GM19395 (cell line): Measurements from ENCODE around the gene DNPEP.
"Not testable (repeated sequence)": the region's sequence is repeated elsewhere in the genome, so short reads cannot be mapped to it uniquely, and the experiment has no call there.

ENCODE experiments used
- ATAC-seq: cut with Tn5 transposase; IDR thresholded peaks from one replicate; pipeline ENCODE4 v1.9.1; 2021; ENCODE audit warnings: mild to moderate bottlenecking, moderate library complexity; ENCODE audit not compliant: unreplicated experiment

DNPEP gene

DNA sequence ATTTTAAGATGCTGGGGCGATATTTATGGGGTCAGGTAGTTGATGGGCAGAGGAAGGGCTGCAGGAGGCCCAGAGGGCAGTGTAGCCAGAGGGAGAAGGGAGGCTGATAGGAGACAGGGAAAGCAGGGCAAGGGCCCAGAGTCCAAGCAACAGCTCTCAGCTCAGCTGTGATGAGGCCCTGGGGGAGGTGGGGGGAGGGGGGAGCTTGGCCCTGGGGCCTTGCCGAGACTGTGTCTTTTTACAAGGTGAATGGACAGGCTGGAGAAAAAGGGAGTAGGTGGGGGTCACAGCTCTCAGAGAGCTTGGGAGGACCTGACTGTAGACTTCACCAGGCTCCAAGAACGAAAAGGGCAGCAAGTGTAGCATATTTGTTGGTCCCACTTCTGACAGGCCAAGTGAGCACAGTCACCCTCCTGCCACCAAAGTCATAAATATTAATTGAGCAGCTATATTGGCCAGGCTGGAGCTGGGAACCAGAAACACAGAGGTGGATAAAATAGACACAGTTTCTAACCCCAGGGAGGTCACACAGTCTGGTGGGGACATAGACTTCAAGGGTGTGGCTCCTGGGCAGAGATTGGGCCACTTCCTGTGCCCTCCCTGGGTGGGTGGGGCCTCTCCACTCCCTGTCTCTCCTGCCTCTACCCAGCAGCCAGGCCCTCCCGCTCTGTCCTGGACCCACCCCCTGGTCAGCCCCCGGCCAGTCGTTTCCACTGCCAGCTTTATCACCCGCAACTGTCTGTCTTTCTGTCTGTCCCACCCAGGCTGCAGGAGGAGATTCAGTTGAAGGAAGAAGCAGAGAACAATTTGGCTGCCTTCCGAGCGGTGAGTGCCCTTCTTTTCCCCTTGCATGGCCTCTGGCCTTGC lies 31.9 kb upstream of the DNPEP start:
- ATAC-seq: no peak

DNA sequence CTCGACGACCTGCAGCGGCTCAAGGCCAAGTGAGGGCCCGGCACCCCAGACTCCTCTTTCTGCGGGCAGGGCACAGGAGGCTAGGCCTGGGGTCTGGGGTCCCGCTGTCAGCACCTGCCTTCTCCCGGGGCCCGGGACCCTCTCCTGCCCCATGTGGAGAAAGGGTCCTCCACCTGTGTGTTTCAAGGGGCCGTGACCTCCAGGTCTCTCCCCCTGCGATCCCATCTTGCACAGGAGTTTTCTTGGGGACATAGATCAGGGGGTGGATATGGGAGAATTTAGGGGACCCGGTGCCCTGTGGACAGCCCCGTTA lies 31.3 kb upstream of the DNPEP start:
- no peak for ATAC-seq

DNA sequence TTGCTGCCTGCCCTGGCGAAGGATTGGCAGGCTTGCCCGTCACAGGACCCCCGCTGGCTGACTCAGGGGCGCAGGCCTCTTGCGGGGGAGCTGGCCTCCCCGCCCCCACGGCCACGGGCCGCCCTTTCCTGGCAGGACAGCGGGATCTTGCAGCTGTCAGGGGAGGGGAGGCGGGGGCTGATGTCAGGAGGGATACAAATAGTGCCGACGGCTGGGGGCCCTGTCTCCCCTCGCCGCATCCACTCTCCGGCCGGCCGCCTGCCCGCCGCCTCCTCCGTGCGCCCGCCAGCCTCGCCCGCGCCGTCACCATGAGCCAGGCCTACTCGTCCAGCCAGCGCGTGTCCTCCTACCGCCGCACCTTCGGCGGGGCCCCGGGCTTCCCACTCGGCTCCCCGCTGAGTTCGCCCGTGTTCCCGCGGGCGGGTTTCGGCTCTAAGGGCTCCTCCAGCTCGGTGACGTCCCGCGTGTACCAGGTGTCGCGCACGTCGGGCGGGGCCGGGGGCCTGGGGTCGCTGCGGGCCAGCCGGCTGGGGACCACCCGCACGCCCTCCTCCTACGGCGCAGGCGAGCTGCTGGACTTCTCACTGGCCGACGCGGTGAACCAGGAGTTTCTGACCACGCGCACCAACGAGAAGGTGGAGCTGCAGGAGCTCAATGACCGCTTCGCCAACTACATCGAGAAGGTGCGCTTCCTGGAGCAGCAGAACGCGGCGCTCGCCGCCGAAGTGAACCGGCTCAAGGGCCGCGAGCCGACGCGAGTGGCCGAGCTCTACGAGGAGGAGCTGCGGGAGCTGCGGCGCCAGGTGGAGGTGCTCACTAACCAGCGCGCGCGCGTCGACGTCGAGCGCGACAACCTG lies 30.7 kb upstream of the DNPEP start, which contains the start of gene DES:
Gene DES, plus strand, starts transcription at position 223 of the 857 bp plus-strand sequence. Its CDS starts 86 bp downstream, at position 309.
- ATAC-seq: no peak

DNA sequence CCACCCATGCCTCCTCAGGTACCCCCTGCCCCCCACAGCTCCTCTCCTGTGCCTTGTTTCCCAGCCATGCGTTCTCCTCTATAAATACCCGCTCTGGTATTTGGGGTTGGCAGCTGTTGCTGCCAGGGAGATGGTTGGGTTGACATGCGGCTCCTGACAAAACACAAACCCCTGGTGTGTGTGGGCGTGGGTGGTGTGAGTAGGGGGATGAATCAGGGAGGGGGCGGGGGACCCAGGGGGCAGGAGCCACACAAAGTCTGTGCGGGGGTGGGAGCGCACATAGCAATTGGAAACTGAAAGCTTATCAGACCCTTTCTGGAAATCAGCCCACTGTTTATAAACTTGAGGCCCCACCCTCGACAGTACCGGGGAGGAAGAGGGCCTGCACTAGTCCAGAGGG lies 29.7 kb upstream of the DNPEP start:
- ATAC-seq: no peak

DNA sequence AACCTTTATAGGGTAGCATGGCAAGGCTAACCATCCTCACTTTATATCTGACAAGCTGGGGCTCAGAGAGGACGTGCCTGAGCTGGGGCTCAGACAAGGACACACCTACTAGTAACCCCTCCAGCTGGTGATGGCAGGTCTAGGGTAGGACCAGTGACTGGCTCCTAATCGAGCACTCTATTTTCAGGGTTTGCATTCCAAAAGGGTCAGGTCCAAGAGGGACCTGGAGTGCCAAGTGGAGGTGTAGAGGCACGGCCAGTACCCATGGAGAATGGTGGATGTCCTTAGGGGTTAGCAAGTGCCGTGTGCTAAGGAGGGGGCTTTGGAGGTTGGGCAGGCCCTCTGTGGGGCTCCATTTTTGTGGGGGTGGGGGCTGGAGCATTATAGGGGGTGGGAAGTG lies 29.2 kb upstream of the DNPEP start:
- no peak for ATAC-seq

DNA sequence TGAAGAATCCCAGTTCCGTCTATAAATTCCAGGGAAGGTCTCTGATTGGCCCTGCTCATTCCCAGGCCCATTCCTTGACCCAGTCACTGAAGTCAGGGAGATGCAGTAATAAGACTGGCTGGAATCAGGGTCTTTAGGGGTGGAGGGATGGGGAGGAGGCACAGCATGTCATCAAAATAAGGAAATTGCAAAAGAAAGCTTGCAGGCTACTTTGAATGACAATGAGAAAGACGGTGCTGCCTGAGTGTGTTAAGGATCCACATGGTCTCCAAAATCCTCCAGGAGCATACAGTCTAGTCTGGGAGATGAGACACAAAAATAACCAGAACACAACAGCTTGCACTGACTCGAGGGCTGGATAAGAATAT lies 28.5 kb upstream of the DNPEP start:
- ATAC-seq: no peak

DNA sequence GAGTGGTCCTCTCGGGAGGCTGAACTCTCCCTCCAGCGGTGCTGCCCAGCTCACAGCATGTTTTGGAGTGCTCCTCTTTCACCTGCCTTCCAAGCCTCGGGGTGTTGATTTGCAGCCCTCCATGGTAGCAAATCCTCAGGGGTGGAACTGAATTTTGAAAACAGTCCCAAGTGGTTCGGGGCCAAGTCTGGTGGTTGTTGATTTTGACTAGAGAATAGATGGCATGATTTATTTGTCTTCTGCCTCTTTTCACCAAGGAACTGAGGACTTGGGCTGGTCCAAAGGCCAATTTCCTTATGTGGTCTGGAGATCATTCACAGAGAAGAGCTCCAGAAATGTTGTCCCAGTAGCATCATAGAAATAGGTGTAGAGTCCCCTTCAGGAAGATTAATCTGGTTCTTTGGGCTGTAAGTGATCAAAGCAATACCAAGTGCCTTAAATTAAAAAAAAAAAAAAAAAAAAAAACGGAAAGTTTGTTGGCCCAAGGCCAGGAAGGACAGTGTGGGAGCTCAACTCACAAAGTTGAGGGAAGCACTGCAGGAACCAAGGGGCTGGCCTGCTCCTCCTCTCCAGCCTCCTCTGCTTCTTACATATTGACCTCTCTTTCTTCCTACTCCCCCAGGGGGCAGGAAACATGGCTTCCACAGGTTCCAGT lies 28.0 kb upstream of the DNPEP start:
- ATAC-seq: no peak

DNA sequence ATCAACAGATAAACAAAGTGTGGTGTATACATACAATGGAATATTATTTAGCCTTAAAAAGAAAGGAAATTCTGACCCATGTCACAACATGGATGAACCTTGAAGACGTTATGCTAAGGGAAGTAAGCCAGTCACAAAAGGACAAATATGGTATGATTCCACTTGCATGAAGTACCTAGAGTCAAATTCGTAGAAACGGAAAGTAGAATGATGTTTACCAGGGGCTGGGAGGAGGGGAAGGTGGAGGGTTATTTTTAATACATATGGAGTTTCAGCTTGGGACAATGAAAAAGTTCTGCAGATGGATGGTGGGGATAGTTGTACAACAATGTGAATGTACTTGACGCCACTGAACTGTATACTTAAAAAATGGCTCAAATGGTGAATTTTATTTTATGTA lies 27.1 kb upstream of the DNPEP start:
- ATAC-seq: no peak

DNA sequence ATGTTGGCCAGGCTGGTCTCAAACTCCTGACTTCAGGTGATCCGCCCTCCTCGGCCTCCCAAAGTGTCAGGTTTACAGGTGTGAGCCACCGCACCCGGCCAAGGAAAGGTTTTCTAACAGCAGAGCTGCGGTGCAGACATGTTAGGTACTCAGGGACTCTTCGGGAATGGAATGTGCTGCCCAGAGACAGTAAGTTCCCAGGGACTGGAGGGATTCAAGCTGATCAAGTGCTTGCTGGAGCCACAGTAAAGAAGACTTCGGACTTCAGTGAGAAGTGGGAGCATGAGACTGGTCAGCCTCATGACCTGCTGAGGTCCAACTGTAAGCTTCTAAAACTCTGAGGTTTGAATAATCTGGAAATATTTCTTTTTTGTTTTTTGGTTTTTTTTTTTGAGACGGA lies 22.7 kb upstream of the DNPEP start:
- no peak for ATAC-seq

DNA sequence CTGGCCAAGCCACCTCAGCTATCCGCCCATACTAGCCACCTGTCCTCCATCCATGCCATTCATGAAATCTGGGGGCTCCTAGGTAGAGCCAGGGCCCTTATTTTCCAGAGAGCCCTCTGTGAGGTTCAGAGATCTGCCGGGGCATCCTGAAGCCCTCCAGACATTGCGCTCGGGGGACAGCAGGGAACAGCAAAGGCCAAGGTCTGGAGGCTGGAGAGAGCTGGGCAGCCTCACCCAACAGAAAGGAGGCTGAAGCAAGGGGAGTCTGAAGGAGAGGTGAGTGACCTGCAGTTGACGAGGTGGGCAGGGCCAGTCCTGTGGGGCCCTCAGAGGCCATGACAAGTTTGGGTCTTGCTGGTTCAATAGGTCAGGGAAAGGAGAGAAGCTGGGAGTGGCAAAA lies 21.9 kb upstream of the DNPEP start:
- no peak for ATAC-seq

DNA sequence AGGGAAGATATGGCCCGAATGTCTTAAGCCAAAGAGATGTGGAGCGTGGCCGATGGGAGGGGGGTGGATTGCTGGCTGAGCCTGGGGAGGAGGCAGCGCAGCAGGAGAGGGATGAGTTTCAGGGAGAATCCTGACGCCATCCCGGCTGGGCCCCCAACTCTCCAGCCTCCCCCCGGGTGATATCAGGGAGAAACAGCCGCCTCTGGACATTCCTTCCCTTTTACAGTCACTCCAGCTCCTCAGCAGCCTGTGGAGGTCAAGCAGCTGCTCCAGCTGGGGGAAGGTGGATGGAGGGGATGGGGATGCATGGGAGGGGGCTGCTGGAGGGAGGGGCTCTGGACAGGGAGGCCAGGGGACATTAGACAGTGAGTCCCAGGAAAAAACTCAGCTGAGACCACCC lies 20.9 kb upstream of the DNPEP start:
- ATAC-seq: no peak

DNA sequence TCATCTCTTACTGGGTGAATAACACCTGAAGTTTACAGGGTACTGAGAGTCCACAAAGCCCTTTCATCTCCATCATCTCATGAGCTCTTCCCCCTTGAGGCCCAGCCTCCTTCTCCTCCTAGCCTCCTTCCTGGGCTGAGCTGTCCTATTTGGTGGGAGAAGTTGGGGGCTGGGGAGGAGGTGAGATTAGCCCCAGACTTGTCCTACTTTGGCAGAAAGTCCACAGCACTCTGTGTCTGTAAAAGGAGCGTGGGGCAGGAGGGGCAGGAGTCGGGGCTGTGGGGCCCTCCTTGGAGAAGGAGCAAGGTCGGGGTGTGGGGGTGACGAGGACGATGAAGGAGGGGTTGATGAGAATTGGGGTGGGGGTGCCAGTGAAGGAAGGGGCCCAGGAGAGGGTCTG lies 20.5 kb upstream of the DNPEP start:
- no peak for ATAC-seq

DNA sequence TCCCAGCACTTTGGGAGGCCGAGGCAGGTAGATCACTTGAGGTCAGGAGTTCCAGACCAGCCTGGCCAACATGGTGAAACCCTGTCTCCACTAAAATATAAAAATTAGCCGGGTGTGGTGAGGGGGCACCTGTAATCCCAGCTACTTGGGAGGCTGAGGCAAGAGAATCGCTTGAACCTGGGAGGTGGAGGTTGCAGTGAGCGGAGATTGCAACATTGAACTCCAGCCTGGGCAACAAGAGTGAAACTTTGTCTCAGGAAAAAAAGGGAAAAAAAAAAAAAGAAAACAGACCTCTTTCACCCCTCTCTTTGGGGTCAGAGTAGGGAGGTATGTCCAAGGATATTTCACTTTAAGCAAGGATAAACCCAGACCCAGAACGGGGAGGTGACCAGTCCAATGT lies 19.6 kb upstream of the DNPEP start:
- not testable (repeated sequence) for ATAC-seq

DNA sequence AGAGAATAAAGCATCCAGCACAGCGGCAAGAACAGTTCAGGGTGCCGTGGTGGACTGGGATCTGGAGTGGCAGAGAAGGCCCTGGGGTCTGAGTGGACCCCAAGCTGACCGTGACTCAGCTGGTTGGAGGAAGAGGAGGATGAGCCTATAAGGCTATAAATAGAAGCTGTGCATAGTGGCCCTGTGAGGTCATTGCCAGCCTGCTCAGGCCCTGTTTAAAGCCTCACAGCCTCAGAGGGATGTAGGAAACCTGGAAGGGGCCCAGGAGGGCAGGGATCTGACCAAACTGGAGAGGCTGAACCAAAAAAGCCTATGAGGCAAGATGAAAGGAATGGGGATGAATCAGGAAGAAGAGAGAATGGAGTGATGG lies 19.1 kb upstream of the DNPEP start:
- ATAC-seq: no peak

DNA sequence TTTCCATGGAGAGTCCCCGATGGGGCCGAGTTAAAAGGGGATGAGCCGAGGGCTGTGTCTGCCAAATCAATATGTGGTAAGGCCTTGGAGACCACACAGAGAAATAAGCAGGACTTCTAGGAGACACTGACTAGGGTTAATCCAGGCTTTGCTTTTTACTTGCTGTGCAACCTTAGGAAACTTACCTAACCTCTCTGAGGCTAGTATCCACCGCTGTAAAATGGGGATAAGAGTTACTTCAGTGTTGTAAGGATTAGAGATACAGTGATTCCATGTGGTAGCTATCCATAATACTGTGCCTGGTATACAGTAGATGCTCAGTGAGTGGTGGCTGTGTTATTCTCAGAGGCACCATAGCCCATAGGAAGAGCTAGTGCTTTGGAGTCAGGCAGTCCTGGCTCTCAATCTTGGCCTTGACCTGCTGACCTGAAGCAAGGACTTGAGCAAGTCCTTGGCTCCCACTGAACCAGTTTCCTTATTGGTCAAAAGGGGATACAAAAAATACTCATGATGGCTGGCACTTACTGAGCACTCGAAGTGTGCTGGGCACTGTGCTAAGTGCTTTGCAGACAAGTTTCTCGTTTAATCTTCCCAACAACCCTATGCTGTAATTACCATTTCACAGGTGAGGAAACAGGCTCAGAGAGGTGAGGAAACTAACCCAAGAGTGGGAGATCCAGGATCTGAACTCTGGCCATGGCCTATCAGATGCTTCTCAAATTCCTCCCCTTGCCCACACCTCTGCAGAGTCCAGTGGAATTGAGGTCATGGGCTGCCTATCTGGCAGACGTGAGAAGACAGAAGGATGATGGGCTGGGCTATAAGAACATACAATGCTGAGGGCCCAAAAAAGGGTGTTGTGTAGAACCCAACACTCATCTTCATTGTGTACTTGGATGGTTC lies 18.5 kb upstream of the DNPEP start:
- ATAC-seq: no peak

DNA sequence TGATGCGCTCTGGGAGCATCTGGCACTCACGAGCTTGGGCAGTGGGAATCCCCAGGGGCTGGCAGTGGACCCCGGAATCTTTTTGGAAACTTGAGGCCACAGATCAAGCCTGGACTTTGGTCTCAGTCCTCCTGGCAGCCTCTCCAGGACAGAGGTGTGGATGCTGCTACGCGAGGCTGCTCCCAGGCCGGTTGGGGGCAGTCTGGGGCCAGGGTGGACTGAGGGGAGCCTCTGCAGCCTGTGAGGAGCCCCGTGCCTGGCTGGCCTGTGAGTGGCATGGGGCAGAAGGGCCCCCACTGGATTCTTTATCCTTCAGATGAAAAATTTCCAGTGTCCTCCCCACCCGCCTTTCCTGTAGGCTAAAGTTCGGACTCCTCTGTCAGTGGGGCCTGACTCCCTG lies 17.7 kb upstream of the DNPEP start:
- no peak for ATAC-seq

DNA sequence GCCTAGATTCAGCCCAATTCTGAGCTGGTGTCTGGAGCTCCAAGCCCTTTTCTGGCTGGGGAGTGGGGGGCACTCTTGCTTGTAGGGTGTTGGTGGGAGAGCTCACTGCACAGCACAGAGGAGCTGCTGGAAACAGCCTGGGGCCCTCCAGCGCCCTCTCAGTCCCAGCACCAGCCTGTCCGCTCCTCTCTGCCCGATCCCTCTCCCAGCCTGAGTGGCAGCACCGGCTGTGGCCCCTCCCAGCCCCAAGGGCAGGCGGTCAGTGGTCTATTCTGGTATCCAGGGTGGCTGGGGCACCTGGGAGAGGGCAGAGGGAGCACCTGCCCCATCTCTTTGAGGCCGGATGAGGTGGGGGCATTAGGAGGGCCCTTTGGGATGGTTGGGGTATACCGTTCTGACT lies 17.2 kb upstream of the DNPEP start:
- no peak for ATAC-seq

DNA sequence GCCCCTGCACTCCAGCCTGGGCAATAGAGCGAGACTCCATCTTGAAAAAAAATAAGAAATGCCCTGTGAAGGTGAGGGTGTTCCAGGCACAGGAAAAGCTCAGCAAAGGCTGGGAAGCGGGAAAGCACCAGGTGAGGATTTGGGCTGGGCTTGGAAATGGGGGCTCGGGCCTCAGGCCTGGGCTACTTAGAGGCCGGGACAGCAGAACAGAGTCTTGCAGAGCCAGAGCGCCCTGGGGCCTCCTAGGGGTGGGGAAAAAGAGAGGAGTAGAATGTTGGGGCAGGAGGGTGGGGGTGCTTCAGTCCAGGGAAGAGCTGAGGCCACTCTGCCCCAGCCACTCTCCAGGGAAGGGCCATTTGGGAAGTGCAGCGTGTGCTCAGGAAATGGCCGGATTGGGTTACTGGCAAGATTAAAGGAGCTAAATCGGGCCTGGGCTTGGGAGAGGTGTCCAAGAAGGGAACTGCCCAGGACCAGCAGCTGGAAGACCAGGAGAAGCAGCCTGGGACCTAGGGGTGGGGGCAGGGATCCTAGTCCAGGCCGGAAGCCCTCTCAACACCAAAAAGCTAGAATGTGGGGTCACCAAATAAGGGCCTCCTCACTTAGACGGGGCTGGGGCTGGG lies 16.7 kb upstream of the DNPEP start:
- no peak for ATAC-seq

DNA sequence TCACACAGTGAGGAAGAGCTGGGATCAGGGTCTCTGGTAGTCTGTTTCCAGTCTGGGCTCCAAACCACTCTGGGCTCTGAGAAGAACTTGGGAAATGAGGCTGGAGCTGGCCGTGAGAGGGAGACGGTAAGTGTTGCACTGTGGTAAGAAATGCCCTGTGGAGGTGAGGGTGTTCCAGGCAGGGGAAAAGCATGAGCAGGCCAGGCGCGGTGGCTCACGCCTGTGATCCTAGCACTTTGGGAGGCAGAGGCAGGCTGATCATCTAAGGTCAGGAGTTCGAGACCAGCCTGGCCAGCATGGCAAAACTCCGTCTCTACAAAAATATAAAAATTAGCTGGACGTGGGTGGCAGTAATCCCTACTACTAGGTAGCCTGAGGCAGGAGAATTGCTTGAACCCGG lies 16.1 kb upstream of the DNPEP start:
- ATAC-seq: no peak
